HEK293 (cell line): ENCODE measurements around the gene PHYHD1.

Experiments used
- BCL11B ChIP-seq: fragments of 450-650 bp; formaldehyde crosslinking; IDR thresholded peaks from 2 replicates; pipeline ENCODE4 v1.5.1; 2016; ENCODE audit warnings: low read depth, missing biosample characterization, missing genetic modification characterization
- GLIS1 ChIP-seq: fragments of 450-650 bp; formaldehyde crosslinking; IDR thresholded peaks from 2 replicates; pipeline ENCODE4 v1.5.1; 2016; ENCODE audit warnings: missing biosample characterization, missing genetic modification characterization
- GLIS2 ChIP-seq: fragments of 450-650 bp; formaldehyde crosslinking; IDR thresholded peaks from 2 replicates; pipeline ENCODE4 v1.5.1; 2016; ENCODE audit warnings: missing biosample characterization, missing genetic modification characterization
- MYNN ChIP-seq: fragments of 450-650 bp; formaldehyde crosslinking; IDR thresholded peaks from 2 replicates; pipeline ENCODE4 v1.5.1; 2016; ENCODE audit warnings: missing biosample characterization, missing genetic modification characterization, borderline replicate concordance
- SP2 ChIP-seq: fragments of 450-650 bp; formaldehyde crosslinking; IDR thresholded peaks from 2 replicates; pipeline ENCODE4 v1.5.1; 2016; ENCODE audit warnings: missing biosample characterization, missing genetic modification characterization
- WT1 ChIP-seq: fragments of 450-650 bp; formaldehyde crosslinking; IDR thresholded peaks from 2 replicates; pipeline ENCODE4 v1.5.1; 2016; ENCODE audit warnings: missing biosample characterization, missing genetic modification characterization
- YY2 ChIP-seq: fragments of 450-650 bp; formaldehyde crosslinking; IDR thresholded peaks from 2 replicates; pipeline ENCODE4 v1.5.1; 2016; ENCODE audit warnings: missing biosample characterization, missing genetic modification characterization
- ZBTB1 ChIP-seq: fragments of 450-650 bp; formaldehyde crosslinking; IDR thresholded peaks from 2 replicates; pipeline ENCODE4 v1.5.1; 2016; ENCODE audit warnings: missing biosample characterization, missing genetic modification characterization
- ZBTB17 ChIP-seq: fragments of 450-650 bp; formaldehyde crosslinking; IDR thresholded peaks from 2 replicates; pipeline ENCODE4 v1.5.1; 2016; ENCODE audit warnings: missing biosample characterization, missing genetic modification characterization
- ZBTB7A ChIP-seq: fragments of 450-650 bp; formaldehyde crosslinking; IDR thresholded peaks from 2 replicates; pipeline ENCODE4 v1.5.1; 2016; ENCODE audit warnings: low read depth, missing biosample characterization, missing genetic modification characterization
- ZFP41 ChIP-seq: fragments of 450-650 bp; formaldehyde crosslinking; IDR thresholded peaks from 2 replicates; pipeline ENCODE4 v1.5.1; 2016; ENCODE audit warnings: missing biosample characterization, missing genetic modification characterization, borderline replicate concordance
- ZNF140 ChIP-seq: fragments of 450-650 bp; formaldehyde crosslinking; IDR thresholded peaks from 2 replicates; pipeline ENCODE4 v1.5.1; 2016; ENCODE audit warnings: missing biosample characterization, missing genetic modification characterization
- ZNF146 ChIP-seq: fragments of 450-650 bp; formaldehyde crosslinking; IDR thresholded peaks from 2 replicates; pipeline ENCODE4 v1.5.1; 2016; ENCODE audit warnings: missing biosample characterization, missing genetic modification characterization
- ZNF16 ChIP-seq: fragments of 450-650 bp; formaldehyde crosslinking; IDR thresholded peaks from 2 replicates; pipeline ENCODE4 v1.5.1; 2016; ENCODE audit warnings: low read depth, missing biosample characterization, missing genetic modification characterization
- ZNF23 ChIP-seq: fragments of 450-650 bp; formaldehyde crosslinking; IDR thresholded peaks from 2 replicates; pipeline ENCODE4 v1.5.1; 2016; ENCODE audit warnings: missing biosample characterization, missing genetic modification characterization, borderline replicate concordance
- ZNF311 ChIP-seq: fragments of 450-650 bp; formaldehyde crosslinking; IDR thresholded peaks from 2 replicates; pipeline ENCODE4 v1.5.1; 2017; ENCODE audit warnings: missing biosample characterization, missing genetic modification characterization, borderline replicate concordance
- ZNF341 ChIP-seq: fragments of 450-650 bp; formaldehyde crosslinking; IDR thresholded peaks from 2 replicates; pipeline ENCODE4; 2016; ENCODE audit warnings: low read depth, missing biosample characterization, missing genetic modification characterization
- ZNF394 ChIP-seq: fragments of 450-650 bp; formaldehyde crosslinking; IDR thresholded peaks from 2 replicates; pipeline ENCODE4 v1.5.1; 2016; ENCODE audit warnings: missing biosample characterization, missing genetic modification characterization, mild to moderate bottlenecking, moderate library complexity, borderline replicate concordance
- ZNF404 ChIP-seq: fragments of 450-650 bp; formaldehyde crosslinking; IDR thresholded peaks from 2 replicates; pipeline ENCODE4 v1.5.1; 2017; ENCODE audit warnings: missing biosample characterization, missing genetic modification characterization
- ZNF510 ChIP-seq: fragments of 450-650 bp; formaldehyde crosslinking; IDR thresholded peaks from 2 replicates; pipeline ENCODE4 v1.5.1; 2018; ENCODE audit warnings: mild to moderate bottlenecking, missing genetic modification characterization, missing biosample characterization; ENCODE audit not compliant: insufficient replicate concordance
- ZNF548 ChIP-seq: fragments of 450-650 bp; formaldehyde crosslinking; IDR thresholded peaks from 2 replicates; pipeline ENCODE4 v1.5.1; 2016; ENCODE audit warnings: missing biosample characterization, missing genetic modification characterization
- ZNF549 ChIP-seq: fragments of 450-650 bp; IDR thresholded peaks from 2 replicates; pipeline ENCODE4 v1.5.1; 2018; ENCODE audit warnings: missing biosample characterization, missing genetic modification characterization, mild to moderate bottlenecking, inconsistent platforms, moderate library complexity
- ZNF571 ChIP-seq: fragments of 450-650 bp; formaldehyde crosslinking; IDR thresholded peaks from 2 replicates; pipeline ENCODE4 v1.5.0; 2017; ENCODE audit warnings: missing biosample characterization, missing genetic modification characterization
- ZNF610 ChIP-seq: fragments of 450-650 bp; formaldehyde crosslinking; IDR thresholded peaks from 2 replicates; pipeline ENCODE4 v1.5.1; 2016; ENCODE audit warnings: missing biosample characterization, missing genetic modification characterization, borderline replicate concordance
- ZNF629 ChIP-seq: fragments of 450-650 bp; formaldehyde crosslinking; IDR thresholded peaks from 2 replicates; pipeline ENCODE4 v1.5.1; 2017; ENCODE audit warnings: missing biosample characterization, missing genetic modification characterization
- ZNF677 ChIP-seq: fragments of 450-650 bp; IDR thresholded peaks from 2 replicates; pipeline ENCODE4 v1.5.0; 2018; ENCODE audit warnings: missing biosample characterization, mild to moderate bottlenecking, missing genetic modification characterization, moderate library complexity
- ZNF830 ChIP-seq: fragments of 450-650 bp; IDR thresholded peaks from 2 replicates; pipeline ENCODE4 v1.5.0; 2018; ENCODE audit warnings: missing biosample characterization, missing genetic modification characterization, low read depth, mild to moderate bottlenecking, moderate library complexity
- ZSCAN16 ChIP-seq: fragments of 450-650 bp; formaldehyde crosslinking; IDR thresholded peaks from 2 replicates; pipeline ENCODE4 v1.5.1; 2016; ENCODE audit warnings: missing biosample characterization, missing genetic modification characterization
- TF ChIP-seq, protein P1 (sequence below): fragments of 450-650 bp; formaldehyde crosslinking; IDR thresholded peaks from 2 replicates; pipeline ENCODE4 v1.5.1; 2016; ENCODE audit warnings: missing biosample characterization, missing genetic modification characterization
- TF ChIP-seq, protein P2 (sequence below): fragments of 450-650 bp; formaldehyde crosslinking; IDR thresholded peaks from 2 replicates; pipeline ENCODE4 v1.5.0; 2017; ENCODE audit warnings: missing biosample characterization, missing genetic modification characterization, borderline replicate concordance
- TF ChIP-seq, protein P3 (sequence below): fragments of 450-650 bp; formaldehyde crosslinking; IDR thresholded peaks from 2 replicates; pipeline ENCODE4 v1.5.1; 2016; ENCODE audit warnings: missing biosample characterization, missing genetic modification characterization
- TF ChIP-seq, protein P4 (sequence below): fragments of 450-650 bp; formaldehyde crosslinking; IDR thresholded peaks from 2 replicates; pipeline ENCODE4 v1.5.1; 2017; ENCODE audit warnings: missing biosample characterization, mild to moderate bottlenecking, missing genetic modification characterization, moderate library complexity

PHYHD1 gene

DNA sequence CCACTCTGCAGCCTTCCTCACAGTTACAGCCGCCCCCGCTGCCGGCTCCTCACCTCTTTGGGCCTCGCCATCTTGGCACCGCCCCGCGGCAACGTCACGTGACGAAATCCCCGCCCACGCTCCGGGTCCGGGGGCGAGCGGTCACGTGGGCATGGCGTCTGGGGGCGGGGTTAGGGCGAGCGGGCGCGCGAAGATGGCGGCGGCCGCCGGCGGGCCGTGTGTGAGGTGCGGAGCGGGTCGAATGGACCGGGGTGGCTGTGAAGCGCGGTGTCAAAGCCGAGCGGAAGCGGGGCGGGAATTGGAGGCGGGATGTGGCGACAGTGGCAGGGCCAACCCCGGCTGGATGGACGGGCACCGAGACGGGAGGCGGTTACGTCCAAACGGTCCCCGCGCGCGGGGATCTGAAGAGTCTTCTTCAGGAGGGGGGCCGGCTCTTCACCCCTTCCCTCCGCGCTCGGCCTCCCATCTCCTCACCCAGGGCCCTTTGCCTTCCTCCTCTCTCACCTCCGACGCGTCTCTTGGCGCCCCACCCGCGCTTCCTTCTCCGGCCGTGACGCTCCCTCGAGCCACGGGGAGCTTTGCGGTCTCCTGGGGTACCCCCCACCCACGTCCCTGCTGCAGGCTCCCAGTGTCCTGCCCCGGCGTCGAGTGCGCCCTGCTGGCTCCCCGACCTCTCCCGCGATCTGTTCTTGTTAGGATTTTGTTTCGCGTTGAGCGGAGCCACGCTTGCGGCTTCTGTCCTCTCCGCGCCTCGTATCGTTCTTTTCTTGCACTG is 26.9 kb downstream of the PHYHD1 start, which contains the start of the genes DOLK and NUP188 (continued):
- peak; percentile 89 for TF ChIP-seq SP2
- TF ChIP-seq ZBTB1, result no peak; the same call in 1 of the 2 replicates
- no peak for TF ChIP-seq ZNF510 (tag by site-specific recombination)
- TF ChIP-seq ZNF610 (tag by site-specific recombination), result peak; percentile 88
- TF ChIP-seq ZBTB7A, result no peak; the same call in 1 of the 2 replicates
- TF ChIP-seq ZBTB17 (tag by site-specific recombination), result peak; percentile 46; the same call in 1 of the 2 replicates
- TF ChIP-seq ZNF548, result no peak
- TF ChIP-seq, protein P1, sequence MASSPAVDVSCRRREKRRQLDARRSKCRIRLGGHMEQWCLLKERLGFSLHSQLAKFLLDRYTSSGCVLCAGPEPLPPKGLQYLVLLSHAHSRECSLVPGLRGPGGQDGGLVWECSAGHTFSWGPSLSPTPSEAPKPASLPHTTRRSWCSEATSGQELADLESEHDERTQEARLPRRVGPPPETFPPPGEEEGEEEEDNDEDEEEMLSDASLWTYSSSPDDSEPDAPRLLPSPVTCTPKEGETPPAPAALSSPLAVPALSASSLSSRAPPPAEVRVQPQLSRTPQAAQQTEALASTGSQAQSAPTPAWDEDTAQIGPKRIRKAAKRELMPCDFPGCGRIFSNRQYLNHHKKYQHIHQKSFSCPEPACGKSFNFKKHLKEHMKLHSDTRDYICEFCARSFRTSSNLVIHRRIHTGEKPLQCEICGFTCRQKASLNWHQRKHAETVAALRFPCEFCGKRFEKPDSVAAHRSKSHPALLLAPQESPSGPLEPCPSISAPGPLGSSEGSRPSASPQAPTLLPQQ (tag by site-specific recombination), result peak; percentile 90
- no peak for TF ChIP-seq ZFP41 (tag by site-specific recombination)
- no peak for TF ChIP-seq ZNF140
- TF ChIP-seq ZNF394, result no peak
- TF ChIP-seq, protein P2, sequence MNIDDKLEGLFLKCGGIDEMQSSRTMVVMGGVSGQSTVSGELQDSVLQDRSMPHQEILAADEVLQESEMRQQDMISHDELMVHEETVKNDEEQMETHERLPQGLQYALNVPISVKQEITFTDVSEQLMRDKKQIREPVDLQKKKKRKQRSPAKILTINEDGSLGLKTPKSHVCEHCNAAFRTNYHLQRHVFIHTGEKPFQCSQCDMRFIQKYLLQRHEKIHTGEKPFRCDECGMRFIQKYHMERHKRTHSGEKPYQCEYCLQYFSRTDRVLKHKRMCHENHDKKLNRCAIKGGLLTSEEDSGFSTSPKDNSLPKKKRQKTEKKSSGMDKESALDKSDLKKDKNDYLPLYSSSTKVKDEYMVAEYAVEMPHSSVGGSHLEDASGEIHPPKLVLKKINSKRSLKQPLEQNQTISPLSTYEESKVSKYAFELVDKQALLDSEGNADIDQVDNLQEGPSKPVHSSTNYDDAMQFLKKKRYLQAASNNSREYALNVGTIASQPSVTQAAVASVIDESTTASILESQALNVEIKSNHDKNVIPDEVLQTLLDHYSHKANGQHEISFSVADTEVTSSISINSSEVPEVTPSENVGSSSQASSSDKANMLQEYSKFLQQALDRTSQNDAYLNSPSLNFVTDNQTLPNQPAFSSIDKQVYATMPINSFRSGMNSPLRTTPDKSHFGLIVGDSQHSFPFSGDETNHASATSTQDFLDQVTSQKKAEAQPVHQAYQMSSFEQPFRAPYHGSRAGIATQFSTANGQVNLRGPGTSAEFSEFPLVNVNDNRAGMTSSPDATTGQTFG (tag by site-specific recombination), result no peak; the same call in 1 of the 2 replicates
- no peak for TF ChIP-seq ZNF404 (tag by site-specific recombination)
- no peak for TF ChIP-seq ZNF830 (tag by site-specific recombination)
- TF ChIP-seq, protein P3, sequence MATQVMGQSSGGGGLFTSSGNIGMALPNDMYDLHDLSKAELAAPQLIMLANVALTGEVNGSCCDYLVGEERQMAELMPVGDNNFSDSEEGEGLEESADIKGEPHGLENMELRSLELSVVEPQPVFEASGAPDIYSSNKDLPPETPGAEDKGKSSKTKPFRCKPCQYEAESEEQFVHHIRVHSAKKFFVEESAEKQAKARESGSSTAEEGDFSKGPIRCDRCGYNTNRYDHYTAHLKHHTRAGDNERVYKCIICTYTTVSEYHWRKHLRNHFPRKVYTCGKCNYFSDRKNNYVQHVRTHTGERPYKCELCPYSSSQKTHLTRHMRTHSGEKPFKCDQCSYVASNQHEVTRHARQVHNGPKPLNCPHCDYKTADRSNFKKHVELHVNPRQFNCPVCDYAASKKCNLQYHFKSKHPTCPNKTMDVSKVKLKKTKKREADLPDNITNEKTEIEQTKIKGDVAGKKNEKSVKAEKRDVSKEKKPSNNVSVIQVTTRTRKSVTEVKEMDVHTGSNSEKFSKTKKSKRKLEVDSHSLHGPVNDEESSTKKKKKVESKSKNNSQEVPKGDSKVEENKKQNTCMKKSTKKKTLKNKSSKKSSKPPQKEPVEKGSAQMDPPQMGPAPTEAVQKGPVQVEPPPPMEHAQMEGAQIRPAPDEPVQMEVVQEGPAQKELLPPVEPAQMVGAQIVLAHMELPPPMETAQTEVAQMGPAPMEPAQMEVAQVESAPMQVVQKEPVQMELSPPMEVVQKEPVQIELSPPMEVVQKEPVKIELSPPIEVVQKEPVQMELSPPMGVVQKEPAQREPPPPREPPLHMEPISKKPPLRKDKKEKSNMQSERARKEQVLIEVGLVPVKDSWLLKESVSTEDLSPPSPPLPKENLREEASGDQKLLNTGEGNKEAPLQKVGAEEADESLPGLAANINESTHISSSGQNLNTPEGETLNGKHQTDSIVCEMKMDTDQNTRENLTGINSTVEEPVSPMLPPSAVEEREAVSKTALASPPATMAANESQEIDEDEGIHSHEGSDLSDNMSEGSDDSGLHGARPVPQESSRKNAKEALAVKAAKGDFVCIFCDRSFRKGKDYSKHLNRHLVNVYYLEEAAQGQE, result peak; percentile 31; the same call in 1 of the 2 replicates
- no peak for TF ChIP-seq ZNF677 (tag by site-specific recombination)
- peak; percentile 83 for TF ChIP-seq ZNF341 (tag by site-specific recombination)
- no peak for TF ChIP-seq ZNF146 (tag by site-specific recombination)
- TF ChIP-seq ZNF311 (tag by site-specific recombination), result no peak
- peak; percentile 31; the same call in 1 of the 2 replicates for TF ChIP-seq MYNN (tag by site-specific recombination)
- peak; percentile 97 for TF ChIP-seq YY2 (tag by site-specific recombination)
- TF ChIP-seq BCL11B (tag by site-specific recombination), result no peak
- TF ChIP-seq GLIS1 (tag by site-specific recombination), result peak; percentile 65
- TF ChIP-seq ZNF629, result peak; percentile 80
- no peak for TF ChIP-seq ZNF571
- no peak for TF ChIP-seq ZNF23 (tag by site-specific recombination)
- no peak for TF ChIP-seq ZNF549 (tag by site-specific recombination)
- TF ChIP-seq ZSCAN16 (tag by site-specific recombination), result peak; percentile 48; the same call in 1 of the 2 replicates
- TF ChIP-seq, protein P4, sequence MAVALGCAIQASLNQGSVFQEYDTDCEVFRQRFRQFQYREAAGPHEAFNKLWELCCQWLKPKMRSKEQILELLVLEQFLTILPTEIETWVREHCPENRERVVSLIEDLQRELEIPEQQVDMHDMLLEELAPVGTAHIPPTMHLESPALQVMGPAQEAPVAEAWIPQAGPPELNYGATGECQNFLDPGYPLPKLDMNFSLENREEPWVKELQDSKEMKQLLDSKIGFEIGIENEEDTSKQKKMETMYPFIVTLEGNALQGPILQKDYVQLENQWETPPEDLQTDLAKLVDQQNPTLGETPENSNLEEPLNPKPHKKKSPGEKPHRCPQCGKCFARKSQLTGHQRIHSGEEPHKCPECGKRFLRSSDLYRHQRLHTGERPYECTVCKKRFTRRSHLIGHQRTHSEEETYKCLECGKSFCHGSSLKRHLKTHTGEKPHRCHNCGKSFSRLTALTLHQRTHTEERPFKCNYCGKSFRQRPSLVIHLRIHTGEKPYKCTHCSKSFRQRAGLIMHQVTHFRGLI (tag by site-specific recombination), result peak; percentile 54; the same call in 1 of the 2 replicates
- TF ChIP-seq GLIS2 (tag by site-specific recombination), result peak; percentile 99
- peak; percentile 32; the same call in 1 of the 2 replicates for TF ChIP-seq WT1 (tag by site-specific recombination)
- no peak for TF ChIP-seq ZNF16 (tag by site-specific recombination)
